Type B pancreatic cell (in vitro differentiated cells): Measurements from ENCODE around the gene C3AR1. TPM values are rescaled to one million over a fixed set of nuclear protein-coding genes. Genes with fewer than 3 reads are reported as not detected.

Experiments
- DNase-seq: peaks from one replicate; pipeline ENCODE4 v3.0.0; 2021; ENCODE audit warnings: mixed read lengths; ENCODE audit not compliant: unreplicated experiment; ENCODE audit errors: extremely low spot score
- H3K27ac Mint-ChIP-seq: 2 replicates; pipeline ENCODE4 v1.8.0; 2021; ENCODE audit warnings: mild to moderate bottlenecking, mixed read lengths
- H3K27me3 Mint-ChIP-seq: 2 replicates; pipeline ENCODE4 v1.8.0; 2021; ENCODE audit warnings: mixed read lengths
- H3K36me3 Mint-ChIP-seq: 2 replicates; pipeline ENCODE4 v1.8.0; 2021; ENCODE audit warnings: mixed read lengths
- H3K4me1 Mint-ChIP-seq: one replicate; pipeline ENCODE4 v1.8.0; 2021; ENCODE audit warnings: mixed read lengths; ENCODE audit not compliant: unreplicated experiment
- H3K4me3 Mint-ChIP-seq: 2 replicates; pipeline ENCODE4 v1.8.0; 2021; ENCODE audit warnings: mild to moderate bottlenecking, mixed read lengths
- H3K9me3 Mint-ChIP-seq: 2 replicates; pipeline ENCODE4 v1.8.0; 2021; ENCODE audit warnings: mixed read lengths
- total RNA-seq: library from RNA; stranded (reverse); gene quantifications from 2 replicates; pipeline ENCODE4 v1.2.1, GENCODE V29; 2021; ENCODE audit warnings: low replicate concordance
- TF ChIP-seq, protein P1 (sequence below): fragments of 200-600 bp; sonication (generic); conservative IDR thresholded peaks from 2 replicates; pipeline ENCODE4 v1.5.0; 2021; ENCODE audit warnings: antibody characterized with exemption, mild to moderate bottlenecking

Gene C3AR1
- total RNA-seq, 1 donor from 2014 or later: not detected

DNA sequence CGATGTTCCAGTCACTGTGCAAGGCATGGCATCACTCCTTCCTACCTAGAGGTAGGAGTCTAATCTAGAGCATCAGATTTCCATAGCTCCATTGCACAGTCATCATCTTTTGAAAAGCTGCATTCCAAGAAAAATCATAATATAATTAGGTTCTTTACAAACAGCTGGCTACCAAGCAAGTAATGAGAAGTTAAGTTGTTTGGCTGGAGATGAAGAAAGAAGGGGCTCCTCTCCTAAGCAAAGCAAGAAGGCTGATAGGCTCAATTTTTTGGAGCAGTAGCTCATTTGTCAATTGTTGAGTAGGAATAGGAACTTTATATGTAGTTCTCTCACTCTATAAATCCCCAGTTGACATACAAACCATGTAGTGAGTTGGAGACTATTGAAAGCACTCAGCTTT, 25.4 kb downstream of the C3AR1 start:
- TF ChIP-seq, protein P1, sequence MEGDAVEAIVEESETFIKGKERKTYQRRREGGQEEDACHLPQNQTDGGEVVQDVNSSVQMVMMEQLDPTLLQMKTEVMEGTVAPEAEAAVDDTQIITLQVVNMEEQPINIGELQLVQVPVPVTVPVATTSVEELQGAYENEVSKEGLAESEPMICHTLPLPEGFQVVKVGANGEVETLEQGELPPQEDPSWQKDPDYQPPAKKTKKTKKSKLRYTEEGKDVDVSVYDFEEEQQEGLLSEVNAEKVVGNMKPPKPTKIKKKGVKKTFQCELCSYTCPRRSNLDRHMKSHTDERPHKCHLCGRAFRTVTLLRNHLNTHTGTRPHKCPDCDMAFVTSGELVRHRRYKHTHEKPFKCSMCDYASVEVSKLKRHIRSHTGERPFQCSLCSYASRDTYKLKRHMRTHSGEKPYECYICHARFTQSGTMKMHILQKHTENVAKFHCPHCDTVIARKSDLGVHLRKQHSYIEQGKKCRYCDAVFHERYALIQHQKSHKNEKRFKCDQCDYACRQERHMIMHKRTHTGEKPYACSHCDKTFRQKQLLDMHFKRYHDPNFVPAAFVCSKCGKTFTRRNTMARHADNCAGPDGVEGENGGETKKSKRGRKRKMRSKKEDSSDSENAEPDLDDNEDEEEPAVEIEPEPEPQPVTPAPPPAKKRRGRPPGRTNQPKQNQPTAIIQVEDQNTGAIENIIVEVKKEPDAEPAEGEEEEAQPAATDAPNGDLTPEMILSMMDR: no peak
- Mint-ChIP-seq H3K36me3 (peaks cover 49% of the 10 kb centered on the region), H3K9me3 (no peaks in the 10 kb centered on the region), H3K4me3 (no peak overlapping the region), H3K27ac (no peak overlapping the region), H3K27me3 (no peaks in the 10 kb centered on the region), H3K4me1 (peaks cover 14% of the 10 kb centered on the region)
- no peak for DNase-seq

- TF ChIP-seq, protein P1: no peak
- Mint-ChIP-seq H3K9me3 (no peaks in the 10 kb centered on the region), H3K27me3 (no peaks in the 10 kb centered on the region), H3K4me3 (peak overlapping the region; percentile 39), H3K4me1 (peaks cover 27% of the 10 kb centered on the region), H3K36me3 (peaks cover 37% of the 10 kb centered on the region), H3K27ac (no peak overlapping the region)
- no peak for DNase-seq
Measured at GRCh38 chr12:8038659-8039114, 27.5 kb downstream of the C3AR1 start.

- TF ChIP-seq, protein P1: no peak
- Mint-ChIP-seq H3K27ac (no peak overlapping the region), H3K9me3 (no peaks in the 10 kb centered on the region), H3K36me3 (peaks cover 34% of the 10 kb centered on the region), H3K4me1 (peaks cover 29% of the 10 kb centered on the region), H3K4me3 (peak overlapping the region; percentile 59), H3K27me3 (no peaks in the 10 kb centered on the region)
- no peak for DNase-seq
Measured at GRCh38 chr12:8037947-8038346, 28.2 kb downstream of the C3AR1 start.

- no peak for DNase-seq
- TF ChIP-seq, protein P1: no peak
- Mint-ChIP-seq H3K4me3 (no peak overlapping the region), H3K27me3 (no peaks in the 10 kb centered on the region), H3K9me3 (no peaks in the 10 kb centered on the region), H3K27ac (no peak overlapping the region), H3K4me1 (peaks cover 29% of the 10 kb centered on the region), H3K36me3 (peaks cover 29% of the 10 kb centered on the region)
Measured at GRCh38 chr12:8037046-8037663, 29.0 kb downstream of the C3AR1 start.

DNA sequence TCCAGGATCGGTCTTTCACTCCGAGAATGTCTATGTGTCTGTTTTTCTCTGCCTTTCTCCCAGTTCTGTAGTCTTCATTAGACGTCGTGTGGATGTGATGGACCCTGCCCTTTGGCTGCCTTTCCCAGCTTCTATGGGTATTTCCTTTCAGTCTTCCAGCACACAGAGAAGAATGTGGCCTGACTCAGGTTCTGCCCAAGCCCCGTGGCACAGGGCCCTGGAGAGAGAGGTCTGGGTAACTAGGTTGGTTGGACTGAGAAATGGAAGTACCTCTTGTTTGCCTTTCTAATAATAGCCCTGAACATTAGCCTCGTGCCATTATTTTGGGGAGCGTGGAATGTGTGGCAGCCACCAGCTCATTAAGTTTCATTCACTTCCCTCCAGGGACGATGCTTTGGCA, 29.8 kb downstream of the C3AR1 start:
- H3K9me3 Mint-ChIP-seq: no peaks in the 10 kb centered on the region
- peak overlapping the region; percentile 39 for H3K4me3 Mint-ChIP-seq
- TF ChIP-seq, protein P1: no peak
- DNase-seq: no peak
- H3K27me3 Mint-ChIP-seq: no peaks in the 10 kb centered on the region
- H3K27ac Mint-ChIP-seq: peak overlapping the region; percentile 57
- H3K36me3 Mint-ChIP-seq: peaks cover 28% of the 10 kb centered on the region
- peaks cover 29% of the 10 kb centered on the region for H3K4me1 Mint-ChIP-seq
